DND-41 (cell line): ENCODE data around the gene AP2B1.

ENCODE experiments used
- EZH2 ChIP-seq: IDR thresholded peaks from 3 replicates; pipeline ENCODE4 v1.6.1; 2012; ENCODE audit warnings: borderline replicate concordance, low read depth, mild to moderate bottlenecking, moderate library complexity, low read length, inconsistent platforms; ENCODE audit not compliant: severe bottlenecking
- TF ChIP-seq, protein P1 (sequence below): IDR thresholded peaks from 2 replicates; pipeline ENCODE4 v1.5.1; 2012; ENCODE audit warnings: borderline replicate concordance, low read length, moderate library complexity, mild to moderate bottlenecking; ENCODE audit not compliant: poor library complexity, severe bottlenecking; ENCODE audit errors: extremely low read depth

DNA sequence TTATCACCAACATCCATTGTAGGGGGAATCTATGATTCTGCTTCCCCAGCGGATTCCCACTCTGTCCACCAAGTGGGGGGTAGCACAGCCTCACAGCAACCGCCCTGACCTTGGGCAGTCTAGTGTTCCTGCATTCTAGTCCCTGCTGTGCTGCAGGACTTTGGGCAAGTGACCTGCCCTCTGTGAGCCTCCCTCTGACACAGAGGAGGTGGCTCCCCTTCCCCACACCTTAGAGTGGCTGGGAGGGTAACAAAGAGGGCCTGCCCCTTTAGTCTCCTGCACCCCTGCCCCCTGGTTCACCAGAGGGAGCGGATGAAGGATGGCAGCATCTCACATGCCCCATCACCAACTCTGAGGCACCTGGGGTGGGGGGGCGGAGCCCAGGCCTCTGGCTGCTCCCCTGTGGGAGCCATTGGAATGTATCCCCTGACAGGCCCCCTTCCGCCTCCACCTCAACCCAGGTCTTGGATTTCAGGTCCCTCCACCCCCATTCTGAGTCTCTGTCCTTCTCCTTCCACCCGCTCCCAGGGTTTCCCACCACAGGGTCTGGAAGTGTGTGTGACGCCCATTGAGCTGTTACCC is 155.9 kb downstream of the AP2B1 start:
- TF ChIP-seq, protein P1, sequence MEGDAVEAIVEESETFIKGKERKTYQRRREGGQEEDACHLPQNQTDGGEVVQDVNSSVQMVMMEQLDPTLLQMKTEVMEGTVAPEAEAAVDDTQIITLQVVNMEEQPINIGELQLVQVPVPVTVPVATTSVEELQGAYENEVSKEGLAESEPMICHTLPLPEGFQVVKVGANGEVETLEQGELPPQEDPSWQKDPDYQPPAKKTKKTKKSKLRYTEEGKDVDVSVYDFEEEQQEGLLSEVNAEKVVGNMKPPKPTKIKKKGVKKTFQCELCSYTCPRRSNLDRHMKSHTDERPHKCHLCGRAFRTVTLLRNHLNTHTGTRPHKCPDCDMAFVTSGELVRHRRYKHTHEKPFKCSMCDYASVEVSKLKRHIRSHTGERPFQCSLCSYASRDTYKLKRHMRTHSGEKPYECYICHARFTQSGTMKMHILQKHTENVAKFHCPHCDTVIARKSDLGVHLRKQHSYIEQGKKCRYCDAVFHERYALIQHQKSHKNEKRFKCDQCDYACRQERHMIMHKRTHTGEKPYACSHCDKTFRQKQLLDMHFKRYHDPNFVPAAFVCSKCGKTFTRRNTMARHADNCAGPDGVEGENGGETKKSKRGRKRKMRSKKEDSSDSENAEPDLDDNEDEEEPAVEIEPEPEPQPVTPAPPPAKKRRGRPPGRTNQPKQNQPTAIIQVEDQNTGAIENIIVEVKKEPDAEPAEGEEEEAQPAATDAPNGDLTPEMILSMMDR: no peak
- no peak for TF ChIP-seq EZH2
